HG02759 (cell line): ENCODE data around the gene MYL11.

ENCODE experiments used
- ATAC-seq: cut with Tn5 transposase; IDR thresholded peaks from one replicate; pipeline ENCODE4 v1.9.1; 2021; ENCODE audit warnings: mild to moderate bottlenecking, moderate library complexity; ENCODE audit not compliant: unreplicated experiment

Gene MYL11

DNA sequence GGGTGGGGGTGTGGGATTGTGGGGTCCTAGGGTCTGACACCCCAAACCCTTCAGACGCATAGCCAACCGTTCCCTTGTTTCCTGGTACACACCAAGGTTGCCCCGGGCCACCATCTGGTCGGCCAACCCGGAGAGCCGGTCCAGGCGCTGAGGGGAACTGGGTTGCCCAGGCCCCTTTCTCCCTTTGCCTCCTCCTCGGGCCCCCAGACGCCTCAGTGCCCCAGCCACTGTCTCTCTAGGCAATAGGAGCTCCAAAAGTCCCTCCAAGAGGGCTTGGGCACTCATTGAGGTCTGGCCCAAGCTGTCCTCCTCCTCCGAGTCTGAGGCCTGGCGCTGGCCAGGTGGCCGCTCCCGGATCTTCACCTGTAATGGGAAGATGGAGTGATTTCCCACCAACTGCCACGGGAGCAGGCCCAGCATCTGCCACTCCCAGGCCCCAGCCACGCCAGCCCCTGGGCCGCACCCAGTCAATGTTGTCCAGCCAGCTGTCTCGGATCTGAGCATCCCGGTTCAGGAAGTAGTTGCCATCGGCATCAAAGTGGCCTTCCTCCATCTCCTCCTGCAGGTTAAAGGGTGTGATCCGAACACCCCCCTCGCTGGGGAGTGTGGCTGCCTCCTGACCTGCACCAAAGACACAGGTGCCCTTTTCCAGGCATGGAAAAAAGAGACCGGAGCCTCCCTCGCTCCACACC lies 21.0 kb upstream of the MYL11 start:
- no peak for ATAC-seq

- ATAC-seq = no peak
These were observed 20.0 kb upstream of the MYL11 start for GRCh38 chr16:30354423-30355143.

DNA sequence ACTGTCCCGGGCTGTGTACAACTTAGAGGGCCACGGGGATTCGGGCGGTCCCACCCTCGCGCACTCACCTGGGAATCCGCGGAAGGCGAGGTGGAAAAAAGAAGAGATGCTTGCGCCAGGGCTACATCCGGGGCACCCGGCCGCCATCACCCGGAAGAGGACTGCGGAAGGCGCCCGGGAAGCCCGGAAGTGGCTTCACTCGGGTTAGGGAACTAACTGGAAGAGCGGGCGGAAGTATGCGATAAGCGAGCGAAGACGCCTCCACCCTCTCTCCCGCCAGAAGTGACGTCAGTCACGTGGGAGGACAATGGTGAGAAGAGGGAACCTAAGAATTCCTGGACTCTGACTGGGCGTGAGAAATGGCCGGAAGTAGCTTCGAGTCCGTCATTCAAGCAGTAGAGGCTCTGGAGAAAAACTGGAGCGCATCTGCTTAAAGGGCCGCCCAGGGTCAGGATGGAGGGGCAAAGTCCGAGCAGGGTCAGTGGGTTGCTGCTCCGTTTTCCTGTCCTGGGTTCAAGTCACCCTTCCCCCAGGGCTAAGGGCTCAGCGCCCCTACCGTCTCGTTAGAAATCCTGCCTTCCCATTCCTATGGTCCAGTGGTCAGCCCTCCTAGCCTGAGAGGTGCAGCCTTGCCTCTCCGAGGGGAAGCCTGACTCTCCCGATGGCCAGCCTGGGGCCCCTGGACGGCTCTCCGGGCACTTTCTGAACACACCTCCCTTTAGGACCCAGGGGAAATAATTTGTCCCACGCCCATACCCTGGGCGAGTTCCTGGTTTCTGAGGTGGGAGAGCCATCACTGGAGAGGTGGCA lies 19.3 kb upstream of the MYL11 start, which contains the start of gene CD2BP2:
CD2BP2 (minus strand) TSS at position 165 of the 810 bp plus-strand sequence. CDS start 627 bp downstream, outside the sequence.
- peak; percentile 73 for ATAC-seq

GRCh38 chr16:30355954-30356308 lies 18.7 kb upstream of the MYL11 start:
- ATAC-seq = no peak

DNA sequence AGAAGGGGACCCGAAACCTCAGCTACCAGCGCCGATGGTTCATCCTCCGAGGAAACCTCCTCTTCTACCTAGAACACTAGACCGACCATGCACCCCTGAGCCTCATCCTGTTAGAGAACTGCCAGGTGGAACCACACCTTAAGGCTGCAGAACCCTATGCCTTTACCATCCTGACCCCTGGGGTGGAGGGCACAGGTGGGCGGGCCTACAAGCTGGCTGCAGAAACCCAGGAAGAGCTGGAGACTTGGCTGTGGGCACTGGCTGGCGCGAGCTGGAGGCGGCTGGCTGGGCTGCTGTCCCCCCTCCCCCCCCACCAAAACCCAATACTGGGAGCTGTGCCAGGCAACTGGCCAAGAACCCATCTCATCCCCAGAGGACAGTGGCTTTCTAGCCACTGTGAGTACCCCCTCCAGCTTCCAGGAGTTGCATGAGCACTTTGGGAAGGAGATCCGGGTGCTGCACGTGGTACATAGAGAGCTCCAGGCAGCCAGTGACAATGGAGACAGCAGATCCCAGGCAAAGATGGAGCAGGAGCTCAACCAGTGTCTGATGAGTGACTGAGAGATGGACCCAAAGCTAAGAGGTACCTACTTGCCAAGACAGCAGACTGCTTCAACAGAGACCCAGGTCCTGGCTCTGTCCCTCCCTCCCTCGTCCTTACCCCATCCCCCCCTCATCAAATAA lies 18.1 kb upstream of the MYL11 start:
- no peak for ATAC-seq

DNA sequence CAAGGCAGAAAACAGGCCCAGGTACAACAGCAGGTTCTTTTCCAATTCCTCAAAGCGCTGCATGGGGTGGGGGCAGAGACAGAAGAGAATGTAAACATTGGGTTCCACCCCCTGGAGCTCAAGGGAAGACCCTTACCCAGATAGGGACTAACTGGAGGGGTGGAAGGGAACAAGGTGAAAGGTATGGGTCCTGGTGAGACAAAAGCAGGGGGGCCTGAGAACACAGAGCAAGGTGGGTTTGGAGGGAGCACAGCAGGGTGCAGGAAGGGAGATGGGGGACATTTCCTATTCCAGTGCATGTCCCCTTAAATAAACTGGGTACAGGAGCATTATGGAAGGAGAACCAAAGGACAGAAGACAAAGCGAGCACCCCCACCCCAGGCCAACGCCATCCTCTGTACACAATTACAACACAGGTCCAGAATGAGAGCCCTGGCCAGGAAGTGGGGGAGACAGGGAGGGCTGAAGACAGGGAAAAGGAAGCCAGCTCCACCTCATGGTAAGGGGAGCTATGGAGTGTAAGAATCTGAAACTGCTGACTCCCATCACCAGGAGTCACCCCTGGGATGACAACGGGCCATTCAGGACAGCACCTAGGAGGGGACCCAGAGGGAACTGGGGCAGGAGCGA lies 17.4 kb upstream of the MYL11 start:
- ATAC-seq = no peak

- ATAC-seq = no peak
These were observed 16.7 kb upstream of the MYL11 start for GRCh38 chr16:30357715-30358576.

GRCh38 chr16:30358577-30358936 lies 16.0 kb upstream of the MYL11 start:
- ATAC-seq = no peak

GRCh38 chr16:30358990-30359870 lies 15.4 kb upstream of the MYL11 start:
- ATAC-seq = no peak

GRCh38 chr16:30359871-30360170 lies 14.8 kb upstream of the MYL11 start:
- ATAC-seq = no peak

DNA sequence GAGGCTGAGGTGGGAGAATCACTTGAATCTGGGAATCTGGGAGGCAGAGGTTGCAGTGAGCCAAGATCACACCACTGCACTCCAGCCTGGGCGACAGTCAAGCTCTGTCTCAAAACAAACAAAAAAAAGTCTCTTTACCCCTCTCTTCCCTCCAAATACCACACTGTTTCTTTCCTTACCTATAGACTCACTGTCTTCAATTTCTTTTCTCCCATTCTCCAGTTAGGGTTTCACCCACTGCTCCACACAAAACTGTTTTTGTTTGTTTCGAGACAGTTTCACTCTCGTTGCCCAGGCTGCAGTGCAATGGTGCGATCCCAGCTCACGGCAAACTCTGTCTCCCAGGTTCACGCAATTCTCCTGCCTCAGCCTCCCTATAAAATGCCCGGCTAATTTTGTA lies 13.4 kb upstream of the MYL11 start:
- no peak for ATAC-seq

GRCh38 chr16:30365200-30365599 lies 9.4 kb upstream of the MYL11 start:
- ATAC-seq = no peak

DNA sequence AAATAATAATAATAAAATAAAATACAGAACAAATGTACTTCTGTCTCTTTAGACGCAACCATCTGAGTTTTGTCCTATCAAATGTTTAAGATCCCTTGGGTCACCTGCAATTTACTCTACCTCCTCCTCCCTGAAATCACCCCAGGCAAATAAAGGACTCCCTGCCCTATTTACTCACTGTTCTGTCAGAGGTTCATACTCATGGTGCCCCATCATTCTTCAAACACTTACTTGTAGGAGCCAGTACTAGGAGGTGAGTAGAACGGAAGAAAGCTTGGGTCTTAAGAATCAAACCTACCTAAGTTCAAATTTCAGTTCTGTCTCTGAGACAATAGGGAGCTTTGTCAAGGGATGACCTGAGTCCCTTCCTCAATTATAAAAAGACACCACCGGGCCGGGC lies 8.1 kb upstream of the MYL11 start:
- no peak for ATAC-seq

DNA sequence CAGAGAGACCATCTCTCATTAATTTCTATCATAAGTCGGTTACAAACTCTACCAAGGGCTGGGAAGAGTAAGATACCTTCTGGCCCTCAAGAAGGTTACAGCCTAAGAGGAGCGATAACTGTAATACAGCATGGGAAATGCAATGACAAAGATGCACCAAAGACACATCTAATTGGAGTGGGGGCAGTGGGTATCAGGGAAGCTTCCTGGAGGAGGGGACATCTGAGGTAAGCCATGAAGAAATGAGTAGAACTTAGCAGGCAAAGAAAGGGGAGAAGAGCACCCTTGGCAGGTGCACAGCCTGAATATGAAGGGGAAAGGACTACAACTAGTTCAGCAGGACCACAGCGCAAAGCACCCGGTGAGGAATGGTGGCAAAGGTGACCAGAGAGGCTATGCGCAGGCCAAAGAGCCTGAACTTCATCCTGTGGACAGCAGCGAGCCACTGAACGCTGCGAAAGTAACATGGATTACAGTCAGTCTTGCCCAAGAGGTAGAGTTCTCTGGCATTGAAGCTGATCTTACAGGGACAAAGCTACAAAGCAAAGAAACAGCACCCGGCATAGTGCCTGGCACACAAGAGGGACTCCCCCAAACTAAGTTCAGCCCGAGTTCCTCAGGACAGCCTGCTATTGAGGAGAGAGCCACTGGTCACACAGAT lies 7.1 kb upstream of the MYL11 start:
- no peak for ATAC-seq

DNA sequence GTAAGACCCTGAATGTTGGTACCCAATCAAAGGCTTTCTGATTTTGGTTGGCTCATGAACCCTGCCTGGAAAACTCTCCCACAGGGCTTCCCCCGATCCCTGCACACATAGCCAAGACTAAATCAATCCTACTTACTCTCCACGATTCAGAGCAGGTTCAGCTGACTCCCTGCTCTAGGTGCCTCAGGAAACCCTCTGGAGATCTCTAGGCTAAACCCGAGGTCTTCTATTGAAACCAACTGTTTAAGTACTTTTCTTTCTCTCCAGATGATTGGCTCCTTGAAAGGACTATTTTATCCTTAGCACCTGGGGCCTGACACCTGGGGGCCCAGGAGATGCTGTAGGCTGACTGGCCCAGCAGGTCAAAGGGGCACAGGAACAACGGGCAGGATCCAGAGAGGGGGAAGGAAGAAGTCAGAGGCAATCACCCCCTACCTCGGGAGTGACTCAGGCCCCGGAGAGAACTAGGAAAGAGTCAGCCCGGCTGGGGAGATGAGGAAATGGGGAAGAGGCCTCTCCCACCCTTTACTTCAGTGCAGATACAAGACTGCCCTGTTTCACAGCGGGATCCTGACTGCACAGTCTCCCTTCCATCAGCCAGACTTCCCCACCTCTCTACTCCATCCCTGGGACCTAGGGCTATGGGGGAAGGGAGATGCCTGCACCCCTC lies 6.3 kb upstream of the MYL11 start:
- ATAC-seq = no peak

GRCh38 chr16:30368792-30369090 lies 5.9 kb upstream of the MYL11 start:
- ATAC-seq = no peak

DNA sequence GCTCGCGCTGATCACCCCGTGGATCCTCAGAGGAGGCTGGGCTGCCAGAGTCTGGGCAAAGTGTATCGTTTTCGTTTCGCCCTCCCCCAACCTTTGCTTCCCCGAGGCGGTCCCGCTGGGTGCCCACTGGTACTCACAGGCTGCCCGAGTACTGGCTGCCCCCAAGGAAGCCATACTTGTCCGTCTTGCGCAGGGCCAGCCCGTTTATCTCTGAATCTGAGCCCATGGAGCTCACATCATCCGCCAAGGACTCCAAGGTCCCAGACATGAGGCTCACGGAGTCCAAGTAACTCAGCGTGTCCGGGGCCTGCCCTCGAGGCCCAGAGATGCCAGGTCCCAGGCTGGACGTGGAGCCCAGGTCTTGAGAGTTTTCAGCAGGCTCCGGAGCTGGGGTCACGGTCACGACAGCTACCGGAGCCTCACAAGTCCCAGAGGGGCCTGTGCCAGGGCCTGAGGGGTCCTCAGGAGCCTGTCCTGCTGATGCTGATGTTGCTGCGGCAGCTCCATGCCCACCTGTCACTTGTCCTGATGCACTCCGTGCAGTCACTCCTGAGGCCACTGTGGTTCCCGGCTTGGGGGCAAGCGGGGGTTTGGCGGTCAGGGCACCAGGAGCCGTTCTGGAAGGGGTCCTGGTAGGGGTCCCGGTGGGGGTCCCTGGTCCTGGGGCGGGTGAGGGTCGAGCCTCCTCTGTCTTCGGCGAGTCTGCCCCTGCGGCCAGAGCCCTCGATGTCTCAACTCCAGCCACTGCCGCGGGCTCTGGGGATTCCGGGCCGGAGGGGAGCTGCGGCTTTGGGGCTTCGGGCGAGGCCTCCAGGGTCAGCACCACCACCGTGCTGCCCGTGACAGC lies 5.3 kb upstream of the MYL11 start:
- ATAC-seq = no peak
